ENCODE measurements around the gene C10orf71. TPM values are rescaled to one million over a fixed set of nuclear protein-coding genes. Genes with fewer than 3 reads are reported as not detected.

The C10orf71 gene
- total and polyA plus RNA-seq, 2 of the 8 experiments (the other 6 are each of a cell fraction or from before 2014, with no cell fraction given): not detected

- TF ChIP-seq CHD7 (IDR thresholded peaks at IDR 0.05; ENCODE audit: insufficient replicate concordance, low read length): no peak
- no peak for TF ChIP-seq TAF7 (optimal IDR thresholded peaks at IDR 0.05; ENCODE audit: borderline replicate concordance, low read depth, low read length)
These were observed 44.8 kb upstream of the C10orf71 start (continued) for GRCh38 chr10:49254150-49254549.
